SU-DHL-6 (cell line): ENCODE measurements around the gene SLC38A1.

Source experiments
- EZH2phosphoT487 ChIP-seq: fragments of 200-600 bp; sonication (generic), shearing (Covaris generic); conservative IDR thresholded peaks from 2 replicates; pipeline ENCODE4 v1.6.1; 2018; ENCODE audit warnings: mild to moderate bottlenecking, antibody characterized with exemption, low read length, moderate library complexity, mixed read lengths
- TF ChIP-seq, protein P1 (sequence below): fragments of 200-600 bp; sonication (generic); IDR thresholded peaks from one replicate; pipeline ENCODE4 v1.5.1; 2017; ENCODE audit warnings: antibody characterized with exemption, mild to moderate bottlenecking, low read length, moderate library complexity; ENCODE audit not compliant: insufficient read depth, poor library complexity, severe bottlenecking

DNA sequence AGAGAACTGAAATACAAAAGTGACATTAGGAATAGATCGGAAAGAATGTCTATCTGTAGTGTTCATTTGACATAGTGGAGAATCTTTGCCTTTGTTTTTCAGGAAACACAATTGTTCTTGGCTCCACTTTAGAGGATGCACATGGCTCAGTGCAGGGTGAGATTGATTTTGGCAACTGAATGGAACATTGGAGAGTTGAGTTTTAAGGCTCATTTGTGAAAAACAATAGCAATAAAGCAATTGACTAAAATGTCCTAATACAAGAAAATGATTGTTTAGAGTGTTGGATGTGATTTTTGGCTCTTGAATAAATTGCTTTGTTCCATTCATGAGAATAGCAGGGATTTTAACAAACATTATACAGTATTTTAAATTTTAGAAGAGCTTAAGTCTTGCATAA lies 116.4 kb downstream of the SLC38A1 start:
- TF ChIP-seq, protein P1, sequence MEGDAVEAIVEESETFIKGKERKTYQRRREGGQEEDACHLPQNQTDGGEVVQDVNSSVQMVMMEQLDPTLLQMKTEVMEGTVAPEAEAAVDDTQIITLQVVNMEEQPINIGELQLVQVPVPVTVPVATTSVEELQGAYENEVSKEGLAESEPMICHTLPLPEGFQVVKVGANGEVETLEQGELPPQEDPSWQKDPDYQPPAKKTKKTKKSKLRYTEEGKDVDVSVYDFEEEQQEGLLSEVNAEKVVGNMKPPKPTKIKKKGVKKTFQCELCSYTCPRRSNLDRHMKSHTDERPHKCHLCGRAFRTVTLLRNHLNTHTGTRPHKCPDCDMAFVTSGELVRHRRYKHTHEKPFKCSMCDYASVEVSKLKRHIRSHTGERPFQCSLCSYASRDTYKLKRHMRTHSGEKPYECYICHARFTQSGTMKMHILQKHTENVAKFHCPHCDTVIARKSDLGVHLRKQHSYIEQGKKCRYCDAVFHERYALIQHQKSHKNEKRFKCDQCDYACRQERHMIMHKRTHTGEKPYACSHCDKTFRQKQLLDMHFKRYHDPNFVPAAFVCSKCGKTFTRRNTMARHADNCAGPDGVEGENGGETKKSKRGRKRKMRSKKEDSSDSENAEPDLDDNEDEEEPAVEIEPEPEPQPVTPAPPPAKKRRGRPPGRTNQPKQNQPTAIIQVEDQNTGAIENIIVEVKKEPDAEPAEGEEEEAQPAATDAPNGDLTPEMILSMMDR: no peak
- TF ChIP-seq EZH2phosphoT487: no peak
